ENCODE results near the gene NOD2.

- TF ChIP-seq, protein P1, sequence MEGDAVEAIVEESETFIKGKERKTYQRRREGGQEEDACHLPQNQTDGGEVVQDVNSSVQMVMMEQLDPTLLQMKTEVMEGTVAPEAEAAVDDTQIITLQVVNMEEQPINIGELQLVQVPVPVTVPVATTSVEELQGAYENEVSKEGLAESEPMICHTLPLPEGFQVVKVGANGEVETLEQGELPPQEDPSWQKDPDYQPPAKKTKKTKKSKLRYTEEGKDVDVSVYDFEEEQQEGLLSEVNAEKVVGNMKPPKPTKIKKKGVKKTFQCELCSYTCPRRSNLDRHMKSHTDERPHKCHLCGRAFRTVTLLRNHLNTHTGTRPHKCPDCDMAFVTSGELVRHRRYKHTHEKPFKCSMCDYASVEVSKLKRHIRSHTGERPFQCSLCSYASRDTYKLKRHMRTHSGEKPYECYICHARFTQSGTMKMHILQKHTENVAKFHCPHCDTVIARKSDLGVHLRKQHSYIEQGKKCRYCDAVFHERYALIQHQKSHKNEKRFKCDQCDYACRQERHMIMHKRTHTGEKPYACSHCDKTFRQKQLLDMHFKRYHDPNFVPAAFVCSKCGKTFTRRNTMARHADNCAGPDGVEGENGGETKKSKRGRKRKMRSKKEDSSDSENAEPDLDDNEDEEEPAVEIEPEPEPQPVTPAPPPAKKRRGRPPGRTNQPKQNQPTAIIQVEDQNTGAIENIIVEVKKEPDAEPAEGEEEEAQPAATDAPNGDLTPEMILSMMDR (IDR thresholded peaks at IDR 0.05) = no peak
- TF ChIP-seq EZH2 (IDR thresholded peaks at IDR 0.05) (no peak), EZH2phosphoT487 (IDR thresholded peaks at IDR 0.05) (no peak)
These were observed 68.8 kb downstream of the NOD2 start for GRCh38 chr16:50762241-50762640.

Data from neural progenitor cell (in vitro differentiated cells).